Ectodermal cell (in vitro differentiated cells): ENCODE results near the gene ING5.
A peak's percentile ranks its signal among the peaks of the same experiment; 100 is the strongest.
"Not testable (repeated sequence)": the region's sequence is repeated elsewhere in the genome, so short reads cannot be mapped to it uniquely, and the experiment has no call there.

Experiments used
- H3K27ac ChIP-seq: 2 replicates; pipeline ENCODE4 v1.7.0; 2013; ENCODE audit warnings: mild to moderate bottlenecking, low read depth, low read length; ENCODE audit not compliant: insufficient read depth, poor library complexity, severe bottlenecking
- H3K27me3 ChIP-seq: 2 replicates; pipeline ENCODE4 v1.7.0; 2013; ENCODE audit warnings: mild to moderate bottlenecking, low read length; ENCODE audit not compliant: insufficient read depth, control insufficient read depth, poor library complexity, severe bottlenecking
- H3K36me3 ChIP-seq: one replicate; pipeline ENCODE4 v1.7.0; 2013; ENCODE audit warnings: low read length; ENCODE audit not compliant: control insufficient read depth, insufficient read depth
- H3K4me1 ChIP-seq: one replicate; pipeline ENCODE4 v1.7.0; 2013; ENCODE audit warnings: low read length; ENCODE audit not compliant: control insufficient read depth, insufficient read depth
- H3K4me3 ChIP-seq: 2 replicates; pipeline ENCODE4 v1.7.0; 2013; ENCODE audit warnings: low read depth, low read length, control low read depth; ENCODE audit not compliant: insufficient read depth
- H3K9me3 ChIP-seq: 2 replicates; pipeline ENCODE4 v1.7.0; 2013; ENCODE audit warnings: mild to moderate bottlenecking, low read length, moderate library complexity; ENCODE audit not compliant: control insufficient read depth
- WGBS, 2 experiments: methylation state at CpG; one replicate each; pipeline ENCODE4 v1.1.7; 2013; ENCODE audit warnings: missing lambda C conversion rate in 2 of 2; 5-methylcytosine and 5-hydroxymethylcytosine counted together

Gene ING5

DNA sequence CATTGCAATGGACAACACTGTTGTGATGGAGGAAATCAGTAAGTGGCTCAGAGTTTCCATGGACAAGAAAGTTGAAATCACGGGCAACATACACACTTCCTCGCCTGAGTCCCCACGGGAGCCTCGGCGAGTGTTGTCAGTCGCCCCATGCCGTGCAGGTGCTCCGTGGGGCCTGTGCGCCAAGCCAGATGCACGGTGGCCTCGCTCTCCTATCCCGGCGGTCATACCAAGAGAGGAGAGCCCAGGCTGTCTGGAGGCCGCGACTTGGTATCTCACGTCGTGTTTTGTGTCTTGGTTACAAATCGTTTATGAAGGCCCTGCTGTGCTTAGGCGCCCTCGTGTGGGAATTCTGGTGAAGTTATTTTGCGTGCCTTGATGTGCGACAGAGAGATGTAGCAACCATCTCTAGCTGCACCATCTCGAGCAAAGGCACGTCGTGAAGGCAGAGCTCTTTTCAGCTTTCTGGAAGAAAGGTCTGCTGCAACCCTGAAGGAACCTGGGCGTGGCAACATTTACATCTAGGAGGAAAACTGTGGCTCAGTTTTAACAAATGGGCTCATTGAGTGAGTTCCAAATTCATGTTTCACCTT, 42.6 kb upstream of the ING5 start:
- peaks cover 26% of the 10 kb centered on the region for H3K36me3 ChIP-seq
- no peak overlapping the region for H3K27ac ChIP-seq
- H3K27me3 ChIP-seq = no peaks in the 10 kb centered on the region
- 80 to 83% methylated on average over 26 of the region's 26 CpGs for WGBS, 2 experiments
- H3K4me1 ChIP-seq = no peaks in the 10 kb centered on the region
- H3K9me3 ChIP-seq = no peaks in the 10 kb centered on the region
- H3K4me3 ChIP-seq = no peak overlapping the region

DNA sequence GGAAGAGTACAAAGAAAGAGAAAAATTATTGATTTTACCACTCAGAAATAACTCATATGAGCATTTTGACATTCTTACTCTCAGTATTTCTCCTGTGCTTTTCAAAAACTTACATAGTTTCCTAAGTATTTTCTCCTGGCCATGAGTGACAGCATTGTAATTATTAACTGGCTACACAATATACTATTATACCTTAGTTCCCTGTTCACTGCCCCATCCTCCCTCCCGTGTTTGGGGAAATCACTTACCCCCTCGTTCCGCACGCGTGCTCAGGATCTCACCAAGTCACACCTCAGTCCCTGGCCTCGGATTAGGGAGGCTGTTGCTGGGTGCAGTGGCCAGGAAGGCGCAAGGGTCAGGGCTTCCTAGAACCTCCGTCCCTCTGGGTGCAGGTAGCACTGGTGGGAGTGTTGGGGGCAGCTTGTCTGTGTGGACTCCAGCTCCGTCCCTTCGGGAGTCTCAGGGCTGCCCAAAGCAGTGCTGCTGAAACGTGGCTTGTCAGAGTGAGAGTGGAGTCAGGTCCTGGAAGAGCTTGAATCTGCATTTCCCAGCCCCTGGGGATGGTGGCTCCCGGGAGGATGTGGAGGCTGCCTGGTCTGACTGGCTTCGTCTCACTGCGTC, 41.1 kb upstream of the ING5 start:
- Histone ChIP-seq H3K9me3 (no peaks in the 10 kb centered on the region), H3K27me3 (no peaks in the 10 kb centered on the region), H3K4me3 (no peak overlapping the region), H3K4me1 (peaks cover 5% of the 10 kb centered on the region), H3K27ac (no peak overlapping the region), H3K36me3 (peaks cover 16% of the 10 kb centered on the region)
- WGBS, 2 experiments = 96 to 97% methylated on average over 14 of the region's 14 CpGs

DNA sequence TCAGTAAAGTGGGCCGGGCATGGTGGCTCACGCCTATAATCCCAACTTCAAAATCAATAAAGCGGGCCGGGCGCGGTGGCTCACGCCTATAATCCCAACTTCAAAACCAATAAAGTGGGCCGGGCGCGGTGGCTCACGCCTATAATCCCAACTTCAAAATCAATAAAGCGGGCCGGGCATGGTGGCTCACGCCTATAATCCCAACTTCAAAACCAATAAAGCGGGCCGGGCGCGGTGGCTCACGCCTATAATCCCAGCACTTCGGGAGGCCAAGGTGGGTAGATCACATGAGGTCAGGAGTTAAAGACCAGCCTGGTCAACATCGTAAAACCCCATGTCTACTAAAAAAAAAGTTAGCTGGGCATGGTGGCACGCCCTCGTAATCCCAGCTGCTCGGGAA, 39.1 kb upstream of the ING5 start:
- Histone ChIP-seq H3K36me3 (peaks cover 13% of the 10 kb centered on the region), H3K4me1 (peaks cover 18% of the 10 kb centered on the region)
- not testable (repeated sequence) for H3K27ac ChIP-seq, H3K27me3 ChIP-seq, H3K9me3 ChIP-seq, H3K4me3 ChIP-seq
- 83 to 88% methylated on average over 24 of the region's 24 CpGs for WGBS, 2 experiments

DNA sequence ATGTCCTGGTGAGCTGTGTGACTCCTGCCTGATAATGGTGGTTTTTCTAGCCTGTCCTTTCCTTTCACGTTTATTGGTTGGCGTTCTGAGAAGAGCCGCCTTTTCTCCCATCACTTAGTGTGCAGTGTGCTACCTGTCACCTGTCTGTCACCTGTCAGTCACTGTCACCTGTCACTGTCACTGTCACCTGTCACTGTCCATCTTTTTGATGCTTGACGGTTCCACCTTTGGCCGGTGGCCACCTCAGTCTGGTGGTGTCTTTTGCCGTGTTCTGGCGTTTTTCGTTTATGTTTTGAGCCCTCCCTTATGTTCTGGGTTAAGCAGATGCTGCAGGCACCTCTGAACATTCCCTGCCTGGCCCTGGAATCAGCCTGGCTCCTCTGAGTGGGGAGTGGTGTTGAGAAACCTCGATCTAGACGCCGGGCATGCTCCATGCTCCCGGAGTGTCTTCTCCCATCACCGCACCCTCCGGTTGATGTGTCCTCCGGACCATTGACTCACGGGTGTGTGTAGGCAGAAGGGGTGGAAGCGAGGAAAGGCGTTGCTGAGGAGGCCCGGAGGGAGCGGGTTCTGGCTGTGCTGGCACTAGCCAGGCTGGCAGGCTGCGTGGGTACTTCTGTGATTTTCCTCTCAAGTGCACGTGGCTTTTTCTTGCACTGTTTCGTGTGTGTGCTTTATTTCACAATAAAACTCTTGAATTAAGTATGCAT, 36.0 kb upstream of the ING5 start:
- no peaks in the 10 kb centered on the region for H3K27me3 ChIP-seq
- H3K4me3 ChIP-seq = no peak overlapping the region
- H3K36me3 ChIP-seq = peaks cover 10% of the 10 kb centered on the region
- H3K4me1 ChIP-seq = peaks cover 18% of the 10 kb centered on the region
- peak overlapping the region; percentile 26 for H3K27ac ChIP-seq
- WGBS, 2 experiments = 92% methylated on average over 22 to 23 of the region's 23 CpGs
- no peaks in the 10 kb centered on the region for H3K9me3 ChIP-seq

DNA sequence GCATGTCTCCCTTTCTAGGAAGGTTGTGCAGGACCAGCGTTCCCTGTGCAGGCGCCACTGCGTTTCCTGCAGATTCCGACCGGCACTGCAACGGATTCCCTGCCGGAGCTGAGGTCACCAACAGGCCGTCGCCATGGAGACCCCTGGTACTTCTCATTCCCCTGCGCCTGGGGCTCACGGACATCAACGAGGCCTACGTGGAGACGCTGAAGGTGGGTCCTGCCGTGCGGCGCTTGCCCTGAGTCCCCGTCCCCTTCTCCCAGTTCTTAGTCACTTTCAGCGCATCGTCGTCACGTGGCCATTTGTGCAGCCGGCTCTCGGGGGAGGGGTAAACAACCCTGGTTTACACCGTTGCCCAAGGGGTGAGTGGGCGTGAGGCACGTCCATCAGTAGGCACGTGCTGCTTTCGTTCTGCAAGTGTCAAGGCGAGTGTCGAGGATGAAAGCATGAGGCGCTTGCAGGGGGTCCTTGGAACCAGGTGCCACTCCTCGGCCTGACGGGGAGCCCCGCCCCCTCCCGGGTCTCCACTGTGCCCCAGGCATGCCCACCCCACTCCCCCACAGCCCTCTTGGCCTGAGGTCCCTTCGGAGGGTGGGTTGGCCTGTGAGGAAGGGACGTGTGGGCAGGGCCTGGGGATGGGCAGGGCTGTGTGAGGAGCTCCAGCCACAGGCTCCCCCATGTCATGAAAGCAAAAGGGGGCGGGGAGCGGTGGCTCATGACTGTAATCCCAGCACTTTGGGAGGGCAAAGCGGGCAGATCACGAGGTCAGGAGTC, 35.0 kb upstream of the ING5 start:
- peaks cover 17% of the 10 kb centered on the region for H3K36me3 ChIP-seq
- WGBS, 2 experiments = 68 to 76% methylated on average over 42 of the region's 42 CpGs
- H3K9me3 ChIP-seq = no peaks in the 10 kb centered on the region
- H3K4me1 ChIP-seq = peaks cover 18% of the 10 kb centered on the region
- H3K27me3 ChIP-seq = no peaks in the 10 kb centered on the region
- no peak overlapping the region for H3K27ac ChIP-seq
- H3K4me3 ChIP-seq = no peak overlapping the region

DNA sequence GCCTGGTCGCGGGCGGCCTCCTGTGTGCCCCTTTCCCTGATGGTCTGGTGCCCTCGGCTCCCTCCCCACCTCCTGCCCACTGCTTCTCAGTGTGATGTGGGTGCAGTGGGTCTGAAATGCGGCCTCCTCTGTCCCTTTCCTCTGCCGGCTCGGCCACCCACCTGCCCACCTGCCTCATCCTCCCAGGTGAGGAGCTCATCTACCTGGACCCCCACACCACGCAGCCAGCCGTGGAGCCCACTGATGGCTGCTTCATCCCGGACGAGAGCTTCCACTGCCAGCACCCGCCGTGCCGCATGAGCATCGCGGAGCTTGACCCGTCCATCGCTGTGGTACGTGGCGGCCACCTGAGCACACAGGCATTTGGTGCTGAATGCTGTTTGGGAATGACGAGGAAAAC, 33.5 kb upstream of the ING5 start:
- Histone ChIP-seq H3K9me3 (no peaks in the 10 kb centered on the region), H3K4me3 (no peak overlapping the region), H3K27ac (no peak overlapping the region), H3K27me3 (no peaks in the 10 kb centered on the region), H3K4me1 (peaks cover 18% of the 10 kb centered on the region), H3K36me3 (peaks cover 17% of the 10 kb centered on the region)
- 95 to 98% methylated on average over 21 of the region's 21 CpGs for WGBS, 2 experiments

DNA sequence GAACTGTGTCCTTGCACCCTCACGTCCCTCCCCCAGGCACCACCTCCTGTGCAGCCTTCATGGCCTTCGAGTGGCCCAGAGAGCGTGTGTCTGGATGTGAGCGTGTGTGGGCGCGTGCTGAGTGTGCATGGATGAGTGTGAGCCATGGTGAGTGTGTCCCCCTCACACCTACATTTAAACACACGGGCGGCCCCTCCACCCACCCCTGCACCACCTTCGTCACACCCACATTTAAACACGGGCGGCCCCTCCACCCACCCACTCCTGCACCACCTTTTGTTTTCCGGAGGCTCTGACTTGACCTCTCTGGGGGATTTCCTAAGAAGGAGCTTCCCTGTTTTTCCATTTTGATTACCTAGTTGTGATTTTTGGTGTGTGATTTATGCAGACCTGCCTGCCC, 33.0 kb upstream of the ING5 start:
- Histone ChIP-seq H3K36me3 (peaks cover 17% of the 10 kb centered on the region), H3K4me1 (peaks cover 18% of the 10 kb centered on the region), H3K4me3 (no peak overlapping the region), H3K27me3 (no peaks in the 10 kb centered on the region), H3K27ac (no peak overlapping the region), H3K9me3 (no peaks in the 10 kb centered on the region)
- WGBS, 2 experiments = 97 to 98% methylated on average over 12 of the region's 12 CpGs

DNA sequence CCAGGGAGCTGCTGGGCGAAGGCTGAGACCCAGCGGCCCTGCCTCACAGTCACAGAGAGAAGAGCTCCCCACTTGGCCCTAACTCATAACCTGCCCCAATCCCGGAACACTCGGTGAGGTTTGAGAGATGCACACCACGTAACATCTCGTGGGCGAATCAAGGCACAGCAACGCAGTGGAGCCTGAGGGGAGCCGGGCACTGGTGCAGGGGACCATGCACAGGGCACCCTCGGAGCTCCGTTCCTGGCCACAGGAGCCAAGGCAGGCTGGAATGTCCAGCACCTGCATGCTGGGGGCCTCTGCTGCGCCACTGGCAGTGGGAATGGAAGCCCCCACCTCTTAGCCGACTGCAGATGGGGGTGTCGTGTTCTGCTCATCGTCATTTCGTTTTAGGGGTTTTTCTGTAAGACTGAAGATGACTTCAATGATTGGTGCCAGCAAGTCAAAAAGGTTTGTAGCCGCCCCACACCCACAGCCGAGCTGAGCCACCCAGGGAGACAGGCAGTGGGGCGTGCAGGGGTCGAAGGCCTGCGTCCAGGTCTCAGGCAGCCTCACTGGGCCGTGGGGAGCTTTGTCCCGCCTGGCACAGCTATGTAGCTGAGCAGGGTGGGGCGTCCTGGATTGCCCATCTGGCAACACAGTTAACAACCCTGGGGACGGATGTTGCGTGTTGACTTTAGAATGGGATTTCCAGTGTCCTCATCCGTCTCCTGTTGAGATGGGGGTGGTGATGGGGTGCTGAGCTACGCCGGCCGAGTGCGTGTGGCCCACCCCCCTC, 31.3 kb upstream of the ING5 start:
- Histone ChIP-seq H3K4me1 (peaks cover 14% of the 10 kb centered on the region), H3K4me3 (no peak overlapping the region), H3K27me3 (no peaks in the 10 kb centered on the region), H3K27ac (no peak overlapping the region), H3K36me3 (peaks cover 17% of the 10 kb centered on the region), H3K9me3 (no peaks in the 10 kb centered on the region)
- 92 to 93% methylated on average over 31 of the region's 31 CpGs for WGBS, 2 experiments

DNA sequence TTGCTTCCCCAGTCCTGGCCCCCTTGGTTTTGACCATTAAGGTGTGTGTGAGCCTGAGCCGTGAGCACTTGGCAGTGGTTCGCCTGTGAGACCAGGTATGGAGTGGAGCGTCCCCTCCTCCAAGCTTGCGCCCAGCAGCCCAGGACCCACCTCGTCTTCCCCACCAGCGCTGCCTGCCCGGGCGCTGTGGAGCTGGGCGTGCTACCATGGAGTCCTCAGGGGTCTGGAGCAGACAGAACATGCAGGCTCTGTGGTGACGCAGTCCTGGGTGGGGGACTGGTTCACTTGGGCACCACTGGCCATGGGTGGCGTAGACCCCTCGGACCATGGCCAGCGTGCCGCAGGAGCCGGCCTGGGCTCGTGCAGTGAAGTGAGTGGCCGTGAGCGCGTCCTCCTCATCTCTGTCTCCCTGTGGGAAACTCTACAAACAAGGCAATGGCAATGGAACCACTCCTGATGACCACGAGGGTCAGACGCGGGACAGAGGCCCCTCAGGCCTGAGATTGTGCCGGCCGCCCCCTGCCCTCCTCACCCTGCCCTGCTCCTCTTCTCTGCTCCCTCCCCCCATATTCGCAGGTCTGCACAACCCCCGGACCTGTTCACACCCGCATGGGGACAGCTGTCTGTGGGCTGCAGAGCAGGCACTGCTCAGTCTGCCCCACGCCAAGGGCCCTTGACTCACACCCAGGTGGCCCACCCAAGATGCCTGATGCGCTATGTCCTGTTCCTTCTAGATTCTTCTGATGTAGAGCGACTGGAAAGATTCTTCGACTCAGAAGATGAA, 30.2 kb upstream of the ING5 start:
- Histone ChIP-seq H3K27ac (no peak overlapping the region), H3K36me3 (peaks cover 22% of the 10 kb centered on the region), H3K4me1 (peaks cover 4% of the 10 kb centered on the region), H3K27me3 (no peaks in the 10 kb centered on the region), H3K4me3 (no peak overlapping the region), H3K9me3 (no peaks in the 10 kb centered on the region)
- 94 to 95% methylated on average over 31 of the region's 31 CpGs for WGBS, 2 experiments
